Common myeloid progenitor, CD34-positive (primary cell): ENCODE results near the gene MAPKAPK2.

ENCODE experiments used
- CTCF ChIA-PET: fragments of 350-600 bp; sonication (Branson Sonifier 250); formaldehyde crosslinking; loops from one replicate; lab custom pipeline; 2021; ENCODE audit warnings: antibody characterized with exemption; lab: Charles Lee
- POLR2A ChIA-PET: fragments of 350-600 bp; sonication (Branson Sonifier 250); formaldehyde crosslinking; loops from one replicate; lab custom pipeline; 2021; ENCODE audit warnings: antibody characterized with exemption; lab: Charles Lee
- DNase-seq, 3 donors: peaks; one replicate each; pipeline versions ENCODE4 v3.0.0 to v3.0.0-alpha.2; 2013
- H3K27ac ChIP-seq, 2 experiments: 1 replicate in 1 of 2; 2 replicates in 1 of 2; pipeline ENCODE4 v1.7.0; 2013; ENCODE audit warnings: inconsistent platforms in 2 of 2, low read length in 2 of 2, mild to moderate bottlenecking in 2 of 2, low read depth in 1 of 2, moderate library complexity in 1 of 2; ENCODE audit not compliant: severe bottlenecking in 2 of 2, insufficient read depth in 1 of 2, poor library complexity in 1 of 2
- H3K27me3 ChIP-seq, 5 experiments: replicated peaks in 2 of 5; 1 replicate in 3 of 5; 2 replicates in 2 of 5; pipeline versions ENCODE4 v1.6.1 to v1.7.0; 2013; ENCODE audit warnings: low read length in 4 of 5, mild to moderate bottlenecking in 2 of 5, moderate library complexity in 2 of 5, inconsistent platforms in 1 of 5; ENCODE audit not compliant: insufficient read depth in 5 of 5, control insufficient read depth in 4 of 5
- H3K36me3 ChIP-seq, 4 experiments: 1 replicate in 2 of 4; 2 replicates in 2 of 4; pipeline versions ENCODE4 v1.6.1 to v1.7.0; 2013; ENCODE audit warnings: low read length in 3 of 4, control low read depth in 1 of 4, mild to moderate bottlenecking in 1 of 4; ENCODE audit not compliant: control insufficient read depth in 4 of 4, insufficient read depth in 4 of 4
- H3K4me1 ChIP-seq, 4 experiments: 1 replicate in 3 of 4; 2 replicates in 1 of 4; pipeline versions ENCODE4 v1.6.1 to v1.7.1; 2013; ENCODE audit warnings: low read length in 3 of 4, mild to moderate bottlenecking in 3 of 4, control low read depth in 1 of 4, inconsistent platforms in 1 of 4, moderate library complexity in 1 of 4; ENCODE audit not compliant: control insufficient read depth in 4 of 4, insufficient read depth in 4 of 4; ENCODE audit errors: control extremely low read depth in 1 of 4
- H3K4me3 ChIP-seq, 7 experiments: 1 replicate in 4 of 7; 2 replicates in 3 of 7; pipeline versions ENCODE4 v1.5.1 to v1.7.0; 2013; ENCODE audit warnings: mild to moderate bottlenecking in 7 of 7, low read length in 6 of 7, moderate library complexity in 6 of 7, inconsistent platforms in 2 of 7, low read depth in 2 of 7, control low read depth in 1 of 7; ENCODE audit not compliant: insufficient read depth in 4 of 7, control insufficient read depth in 1 of 7; ENCODE audit errors: extremely low read depth in 1 of 7
- H3K9me3 ChIP-seq, 5 experiments: 1 replicate in 4 of 5; 2 replicates in 1 of 5; pipeline versions ENCODE4 v1.6.1 to v1.7.1; 2013; ENCODE audit warnings: low read length in 4 of 5, mild to moderate bottlenecking in 2 of 5, inconsistent platforms in 1 of 5, low read depth in 1 of 5, moderate library complexity in 1 of 5; ENCODE audit not compliant: control insufficient read depth in 4 of 5, insufficient read depth in 2 of 5; ENCODE audit errors: control extremely low read depth in 1 of 5
- WGBS: methylation state at CpG from one replicate; pipeline ENCODE4 v1.1.5; 2013; ENCODE audit not compliant: insufficient coverage; 5-methylcytosine and 5-hydroxymethylcytosine counted together

MAPKAPK2 gene

GRCh38 chr1:206734499-206735142, 49.9 kb downstream of the MAPKAPK2 start:
- Histone ChIP-seq H3K9me3 (no peaks in the 10 kb centered on the region), H3K4me3 (no peak overlapping the region), H3K27ac (no peak overlapping the region), H3K4me1 (peaks cover 0 to 38% (median 36%) of the 10 kb centered on the region in 4 experiments), H3K27me3 (no peaks in the 10 kb centered on the region), H3K36me3 (peaks cover 12 to 42% (median 34%) of the 10 kb centered on the region in 4 experiments)
- CTCF ChIA-PET: interaction anchor here (0.6 to 14.6 kb wide), 37 partner anchors 8 to 248 kb away, joined by 3 to 250 read pairs (median 6); partner anchors contain the start of genes DYRK3, IL10 and IL19
- 80% methylated on average over 8 of the region's 9 CpGs for WGBS
- POLR2A ChIA-PET: interaction anchor here (0.6 to 1.3 kb wide), 4 partner anchors 8 to 108 kb away, joined by 3 to 5 read pairs (median 4); no protein-coding TSS in a partner anchor
- DNase-seq: peak; percentile 36 to 69 (median 65)

- H3K36me3 ChIP-seq: peaks cover 7 to 32% (median 24%) of the 10 kb centered on the region in 4 experiments
- H3K27ac ChIP-seq: no peak overlapping the region
- POLR2A ChIA-PET: interaction anchor here (0.6 to 1.2 kb wide), 2 partner anchors 24 to 53 kb away, joined by 3 read pairs; no protein-coding TSS in a partner anchor
- no peak overlapping the region for H3K4me3 ChIP-seq
- DNase-seq: peak in 1 of 3 donors; percentile 51
- no peaks in the 10 kb centered on the region for H3K27me3 ChIP-seq
- H3K4me1 ChIP-seq: peaks cover 0 to 42% (median 37%) of the 10 kb centered on the region in 4 experiments
- WGBS: 48% methylated on average over 4 of the region's 5 CpGs
- CTCF ChIA-PET: interaction anchor here (0.8 to 14.6 kb wide), 30 partner anchors 8 to 256 kb away, joined by 3 to 250 read pairs (median 8); partner anchors contain the start of genes DYRK3, IL10 and IL19
- no peaks in the 10 kb centered on the region for H3K9me3 ChIP-seq
Observed at GRCh38 chr1:206735553-206736031, 50.9 kb downstream of the MAPKAPK2 start.

GRCh38 chr1:206736878-206737728, 52.4 kb downstream of the MAPKAPK2 start:
- H3K9me3 ChIP-seq: no peaks in the 10 kb centered on the region
- WGBS: 67% methylated on average over 7 of the region's 14 CpGs
- no peaks in the 10 kb centered on the region for H3K27me3 ChIP-seq
- peaks cover 0 to 42% (median 37%) of the 10 kb centered on the region in 4 experiments for H3K4me1 ChIP-seq
- ChIA-PET POLR2A (no interaction called here), CTCF (interaction anchor here (0.9 to 14.6 kb wide), 13 partner anchors 8 to 245 kb away, joined by 3 to 250 read pairs (median 12); partner anchors contain the start of gene IL10)
- no peak overlapping the region for H3K4me3 ChIP-seq
- DNase-seq: no peak
- H3K36me3 ChIP-seq: peaks cover 3 to 17% (median 12%) of the 10 kb centered on the region in 4 experiments
- H3K27ac ChIP-seq: no peak overlapping the region

- CTCF ChIA-PET: interaction anchor here (0.9 to 14.6 kb wide), 9 partner anchors 11 to 174 kb away, joined by 3 to 250 read pairs (median 6); no protein-coding TSS in a partner anchor
- H3K27ac ChIP-seq: no peak overlapping the region
- H3K4me1 ChIP-seq: peaks cover 0 to 42% (median 37%) of the 10 kb centered on the region in 4 experiments
- 90% methylated on average over 3 of the region's 3 CpGs for WGBS
- no peaks in the 10 kb centered on the region for H3K27me3 ChIP-seq
- no peak overlapping the region for H3K4me3 ChIP-seq
- POLR2A ChIA-PET: no interaction called here
- H3K36me3 ChIP-seq: peaks cover 0 to 10% (median 8%) of the 10 kb centered on the region in 4 experiments
- no peaks in the 10 kb centered on the region for H3K9me3 ChIP-seq
- DNase-seq: no peak
Observed at GRCh38 chr1:206737729-206738201, 53.1 kb downstream of the MAPKAPK2 start.

- Histone ChIP-seq H3K36me3 (peaks cover 0 to 3% (median 2%) of the 10 kb centered on the region in 4 experiments), H3K4me1 (peaks cover 0 to 42% (median 37%) of the 10 kb centered on the region in 4 experiments), H3K9me3 (no peaks in the 10 kb centered on the region), H3K4me3 (no peak overlapping the region), H3K27ac (no peak overlapping the region), H3K27me3 (no peaks in the 10 kb centered on the region)
- ChIA-PET CTCF (interaction anchor here (0.9 to 14.6 kb wide), 14 partner anchors 12 to 173 kb away, joined by 3 to 250 read pairs (median 6); no protein-coding TSS in a partner anchor), POLR2A (no interaction called here)
- WGBS: 75% methylated on average over 1 of the region's 3 CpGs
- DNase-seq: no peak
Observed at GRCh38 chr1:206738370-206739366, 54.0 kb downstream of the MAPKAPK2 start.
